ENCODE data around the gene PRMT1. TPM values are rescaled to one million over a fixed set of nuclear protein-coding genes. Genes with fewer than 3 reads are reported as not detected.

The PRMT1 gene
- total RNA-seq, 1 donor from 2014 or later, result 235 TPM

GRCh38 chr19:49645995-49646394 is 31.1 kb upstream of the PRMT1 start:
- Histone ChIP-seq H4K20me1 (ENCODE audit: insufficient read depth, low read length) (peaks cover 70% of the 10 kb centered on the region), H3K9ac (ENCODE audit: low read length) (no peak overlapping the region), H3K9me3 (ENCODE audit: insufficient read depth, low read depth, low read length) (no peaks in the 10 kb centered on the region), H3K27me3 (ENCODE audit: insufficient read depth, low read length) (no peaks in the 10 kb centered on the region), H3K4me2 (ENCODE audit: low read length) (no peak overlapping the region), H3K79me2 (ENCODE audit: insufficient read depth, low read length) (peaks cover 77% of the 10 kb centered on the region), H3K4me3 (ENCODE audit: insufficient read depth, low read depth, low read length) (no peak overlapping the region), H2AFZ (ENCODE audit: low read depth, low read length) (no peak overlapping the region), H3K36me3 (ENCODE audit: insufficient read depth, low read length) (peaks cover 3% of the 10 kb centered on the region), H3K4me1 (ENCODE audit: insufficient read depth, low read length) (peaks cover 18% of the 10 kb centered on the region), H3K27ac (ENCODE audit: low read depth, low read length) (no peak overlapping the region)
- Mint-ChIP-seq H3K9me3 (ENCODE audit: unreplicated experiment) (no peaks in the 10 kb centered on the region), H3K27me3 (ENCODE audit: low read depth, unreplicated experiment) (no peaks in the 10 kb centered on the region), H3K4me1 (ENCODE audit: low read depth, unreplicated experiment) (peaks cover 17% of the 10 kb centered on the region), H3K36me3 (ENCODE audit: low read depth, unreplicated experiment) (peaks cover 6% of the 10 kb centered on the region), H3K27ac (ENCODE audit: unreplicated experiment) (peak overlapping the region; percentile 81), H3K4me3 (ENCODE audit: unreplicated experiment) (no peak overlapping the region)
- FAIRE-seq (no peak), DNase-seq (ENCODE audit: low read depth) (no peak)
- TF ChIP-seq EZH2 (IDR thresholded peaks at IDR 0.05; ENCODE audit: insufficient read depth, low read length) (no peak), CTCF (IDR thresholded peaks at IDR 0.05; ENCODE audit: insufficient read depth, low read depth, low read length) (no peak)

- Histone ChIP-seq H3K9ac (ENCODE audit: low read length) (no peak overlapping the region), H3K4me1 (ENCODE audit: insufficient read depth, low read length) (peaks cover 13% of the 10 kb centered on the region), H4K20me1 (ENCODE audit: insufficient read depth, low read length) (peaks cover 70% of the 10 kb centered on the region), H3K9me3 (ENCODE audit: insufficient read depth, low read depth, low read length) (no peaks in the 10 kb centered on the region), H3K27ac (ENCODE audit: low read depth, low read length) (no peak overlapping the region), H3K4me3 (ENCODE audit: insufficient read depth, low read depth, low read length) (no peak overlapping the region), H2AFZ (ENCODE audit: low read depth, low read length) (no peak overlapping the region), H3K4me2 (ENCODE audit: low read length) (no peak overlapping the region), H3K79me2 (ENCODE audit: insufficient read depth, low read length) (peaks cover 77% of the 10 kb centered on the region), H3K36me3 (ENCODE audit: insufficient read depth, low read length) (peaks cover 3% of the 10 kb centered on the region), H3K27me3 (ENCODE audit: insufficient read depth, low read length) (no peaks in the 10 kb centered on the region)
- no peak for TF ChIP-seq CTCF (IDR thresholded peaks at IDR 0.05; ENCODE audit: insufficient read depth, low read depth, low read length)
- TF ChIP-seq EZH2 (IDR thresholded peaks at IDR 0.05; ENCODE audit: insufficient read depth, low read length), result no peak
- DNase-seq (ENCODE audit: low read depth) (no peak), FAIRE-seq (no peak)
- Mint-ChIP-seq H3K9me3 (ENCODE audit: unreplicated experiment) (no peaks in the 10 kb centered on the region), H3K27ac (ENCODE audit: unreplicated experiment) (no peak overlapping the region), H3K4me3 (ENCODE audit: unreplicated experiment) (no peak overlapping the region), H3K36me3 (ENCODE audit: low read depth, unreplicated experiment) (peaks cover 6% of the 10 kb centered on the region), H3K4me1 (ENCODE audit: low read depth, unreplicated experiment) (peaks cover 17% of the 10 kb centered on the region), H3K27me3 (ENCODE audit: low read depth, unreplicated experiment) (no peaks in the 10 kb centered on the region)
These were observed 30.5 kb upstream of the PRMT1 start for GRCh38 chr19:49646586-49646985.

- Mint-ChIP-seq H3K27ac (ENCODE audit: unreplicated experiment) (no peak overlapping the region), H3K36me3 (ENCODE audit: low read depth, unreplicated experiment) (peaks cover 2% of the 10 kb centered on the region), H3K4me1 (ENCODE audit: low read depth, unreplicated experiment) (no peaks in the 10 kb centered on the region), H3K9me3 (ENCODE audit: unreplicated experiment) (no peaks in the 10 kb centered on the region), H3K27me3 (ENCODE audit: low read depth, unreplicated experiment) (no peaks in the 10 kb centered on the region), H3K4me3 (ENCODE audit: unreplicated experiment) (no peak overlapping the region)
- no peak for DNase-seq (ENCODE audit: low read depth)
- no peak overlapping the region for H3K4me3 ChIP-seq (ENCODE audit: insufficient read depth, low read depth, low read length)
- peaks cover 9% of the 10 kb centered on the region for H3K36me3 ChIP-seq (ENCODE audit: insufficient read depth, low read length)
- H3K4me1 ChIP-seq (ENCODE audit: insufficient read depth, low read length), result no peaks in the 10 kb centered on the region
- H3K9ac ChIP-seq (ENCODE audit: low read length), result no peak overlapping the region
- no peak for FAIRE-seq
- TF ChIP-seq EZH2 (IDR thresholded peaks at IDR 0.05; ENCODE audit: insufficient read depth, low read length) (no peak), CTCF (IDR thresholded peaks at IDR 0.05; ENCODE audit: insufficient read depth, low read depth, low read length) (no peak)
- peaks cover 52% of the 10 kb centered on the region for H3K79me2 ChIP-seq (ENCODE audit: insufficient read depth, low read length)
- H3K27ac ChIP-seq (ENCODE audit: low read depth, low read length), result no peak overlapping the region
- no peaks in the 10 kb centered on the region for H3K27me3 ChIP-seq (ENCODE audit: insufficient read depth, low read length)
- peaks cover 71% of the 10 kb centered on the region for H4K20me1 ChIP-seq (ENCODE audit: insufficient read depth, low read length)
- H3K9me3 ChIP-seq (ENCODE audit: insufficient read depth, low read depth, low read length), result no peaks in the 10 kb centered on the region
- H2AFZ ChIP-seq (ENCODE audit: low read depth, low read length), result no peak overlapping the region
- no peak overlapping the region for H3K4me2 ChIP-seq (ENCODE audit: low read length)
These were observed 25.8 kb upstream of the PRMT1 start for GRCh38 chr19:49651029-49651819.

All from astrocyte (in vitro differentiated cells and primary cell).